SK-N-MC (cell line): ENCODE measurements around the gene CACNB1.

ENCODE experiments used
- EZH2 ChIP-seq: fragments of 200-600 bp; sonication (generic); IDR thresholded peaks from one replicate; pipeline ENCODE4 v1.6.1; 2017; ENCODE audit warnings: antibody characterized with exemption
- FOXP2 ChIP-seq: optimal IDR thresholded peaks from 2 replicates; pipeline ENCODE3; 2011; ENCODE audit warnings: mild to moderate bottlenecking, moderate library complexity; ENCODE audit not compliant: insufficient read depth; ENCODE audit errors: extremely low read length, control extremely low read depth
- POLR2AphosphoS5 ChIP-seq: IDR thresholded peaks from 2 replicates; pipeline ENCODE4 v1.6.1; 2012; ENCODE audit warnings: mild to moderate bottlenecking, low read depth, low read length, borderline replicate concordance

GRCh38 chr17:39145143-39145542, 52.3 kb downstream of the CACNB1 start:
- no peak for TF ChIP-seq POLR2AphosphoS5
- no peak for TF ChIP-seq EZH2
- TF ChIP-seq FOXP2, result no peak
